K562 (cell line): ENCODE measurements around the gene ZNF438.
"Not testable (repeated sequence)": the region's sequence is repeated elsewhere in the genome, so short reads cannot be mapped to it uniquely, and the experiment has no call there.

Experiments
- BRCA1 ChIP-seq, 2 experiments: fragments of 450-650 bp in 1 of 2; sonication (generic) in 1 of 2; formaldehyde crosslinking in 1 of 2; IDR thresholded peaks; 2 replicates each; pipeline versions ENCODE4 v1.5.0 to v1.6.1; 2017 to 2020; ENCODE audit warnings: mild to moderate bottlenecking in 1 of 2, missing genetic modification reagents in 1 of 2
- CBFB ChIP-seq: sonication (generic); formaldehyde crosslinking; IDR thresholded peaks from 2 replicates; pipeline ENCODE4 v1.4.0; 2020; ENCODE audit warnings: mild to moderate bottlenecking, missing genetic modification reagents
- CCNT2 ChIP-seq: IDR thresholded peaks from 2 replicates; pipeline ENCODE4 v1.6.1; 2011; ENCODE audit warnings: borderline replicate concordance, low read depth, mild to moderate bottlenecking, moderate library complexity, mixed read lengths, low read length; ENCODE audit not compliant: insufficient read length; ENCODE audit errors: extremely low read depth
- CTCF ChIP-seq, 3 experiments: IDR thresholded peaks in 2 of 3; conservative IDR thresholded peaks in 1 of 3; 2 replicates each; pipeline ENCODE4 v1.5.1; 2011 to 2012; ENCODE audit warnings: low read length in 3 of 3, mild to moderate bottlenecking in 3 of 3, control low read depth in 2 of 3, improper control_type of control experiment in 1 of 3, inconsistent platforms in 1 of 3, low read depth in 1 of 3, mixed read lengths in 1 of 3, moderate library complexity in 1 of 3; ENCODE audit not compliant: insufficient read depth in 2 of 3
- EP300 ChIP-seq: IDR thresholded peaks from 2 replicates; pipeline ENCODE4 v1.6.1; 2012; ENCODE audit warnings: low read length, improper control_type of control experiment
- KHSRP ChIP-seq: fragments of 450-650 bp; IDR thresholded peaks from 2 replicates; pipeline ENCODE4 v1.6.1; 2017
- MBD1 ChIP-seq: fragments of 250-450 bp; sonication (Bioruptor Pico); IDR thresholded peaks from 2 replicates; pipeline ENCODE4 v1.8.0; 2022; ENCODE audit warnings: inconsistent platforms
- MTA2 ChIP-seq: fragments of 450-650 bp; IDR thresholded peaks from 2 replicates; pipeline ENCODE4 v1.6.1; 2016; ENCODE audit warnings: low read depth
- NFIX ChIP-seq: fragments of 250-450 bp; sonication (Bioruptor Pico); IDR thresholded peaks from 2 replicates; pipeline ENCODE4 v1.4.0; 2020; ENCODE audit warnings: low read depth, mild to moderate bottlenecking, moderate library complexity
- REST ChIP-seq, 2 experiments: fragments of 450-650 bp; formaldehyde crosslinking in 1 of 2; IDR thresholded peaks; 2 replicates each; pipeline versions ENCODE4 v1.4.0 to v1.6.1; 2014 to 2020; ENCODE audit warnings: mild to moderate bottlenecking in 2 of 2, borderline replicate concordance in 1 of 2, low read depth in 1 of 2
- ZBED1 ChIP-seq: IDR thresholded peaks from 2 replicates; pipeline ENCODE4 v1.6.1; 2014
- ZNF143 ChIP-seq: sonication (generic); formaldehyde crosslinking; IDR thresholded peaks from 2 replicates; pipeline ENCODE4 v1.9.0; 2022; ENCODE audit warnings: mild to moderate bottlenecking, missing genetic modification reagents
- TF ChIP-seq, protein P1 (sequence below): sonication (generic); formaldehyde crosslinking; IDR thresholded peaks from 2 replicates; pipeline ENCODE4 v1.4.0; 2020; ENCODE audit warnings: mild to moderate bottlenecking, missing genetic modification reagents

DNA sequence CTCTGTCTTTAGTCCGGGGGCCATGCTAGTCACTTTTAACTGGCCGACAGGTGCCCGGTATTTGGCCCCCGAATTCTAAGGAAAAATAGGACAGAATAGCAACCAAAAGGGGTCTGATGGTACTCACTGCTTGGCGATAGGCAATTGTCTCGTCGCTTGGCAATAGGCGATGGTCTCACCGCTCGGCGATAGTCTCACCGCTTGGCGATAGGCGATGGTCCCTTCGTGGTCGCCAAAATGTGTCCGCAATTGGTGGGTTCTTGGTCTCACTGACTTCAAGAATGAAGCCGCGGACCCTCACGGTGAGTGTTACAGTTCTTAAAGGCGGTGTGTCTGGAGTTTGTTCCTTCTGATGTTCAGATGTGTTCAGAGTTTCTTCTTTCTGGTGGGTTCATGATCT lies 130.2 kb downstream of the ZNF438 start:
- TF ChIP-seq ZNF143 (CRISPR knock-in tag); BRCA1 (IDR thresholded peaks at IDR 0.05); BRCA1 (CRISPR knock-in tag; IDR thresholded peaks at IDR 0.05); REST (IDR thresholded peaks at IDR 0.05; ENCODE audit: borderline replicate concordance); REST (CRISPR knock-in tag; IDR thresholded peaks at IDR 0.05; ENCODE audit: low read depth); NFIX (CRISPR knock-in tag); MBD1 (CRISPR knock-in tag); CCNT2; CBFB (CRISPR knock-in tag); KHSRP; CTCF (IDR thresholded peaks at IDR 0.05 in 2 of 3, conservative IDR thresholded peaks at IDR 0.05 in 1 of 3; ENCODE audit: insufficient read depth in 2 of 3, low read depth in 1 of 3, low read length in 3 of 3); ZBED1; EP300; MTA2: not testable (repeated sequence)
- TF ChIP-seq, protein P1, sequence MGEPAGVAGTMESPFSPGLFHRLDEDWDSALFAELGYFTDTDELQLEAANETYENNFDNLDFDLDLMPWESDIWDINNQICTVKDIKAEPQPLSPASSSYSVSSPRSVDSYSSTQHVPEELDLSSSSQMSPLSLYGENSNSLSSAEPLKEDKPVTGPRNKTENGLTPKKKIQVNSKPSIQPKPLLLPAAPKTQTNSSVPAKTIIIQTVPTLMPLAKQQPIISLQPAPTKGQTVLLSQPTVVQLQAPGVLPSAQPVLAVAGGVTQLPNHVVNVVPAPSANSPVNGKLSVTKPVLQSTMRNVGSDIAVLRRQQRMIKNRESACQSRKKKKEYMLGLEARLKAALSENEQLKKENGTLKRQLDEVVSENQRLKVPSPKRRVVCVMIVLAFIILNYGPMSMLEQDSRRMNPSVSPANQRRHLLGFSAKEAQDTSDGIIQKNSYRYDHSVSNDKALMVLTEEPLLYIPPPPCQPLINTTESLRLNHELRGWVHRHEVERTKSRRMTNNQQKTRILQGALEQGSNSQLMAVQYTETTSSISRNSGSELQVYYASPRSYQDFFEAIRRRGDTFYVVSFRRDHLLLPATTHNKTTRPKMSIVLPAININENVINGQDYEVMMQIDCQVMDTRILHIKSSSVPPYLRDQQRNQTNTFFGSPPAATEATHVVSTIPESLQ: not testable (repeated sequence)
